ENCODE measurements around the gene MYD88. TPM values are rescaled to one million over a fixed set of nuclear protein-coding genes. Genes with fewer than 3 reads are reported as not detected.
A peak's percentile ranks its signal among the peaks of the same experiment; 100 is the strongest.

The MYD88 gene
- total RNA-seq, 1 experiment from 2014 or later = 17.7 TPM

GRCh38 chr3:38090453-38090852, 48.0 kb upstream of the MYD88 start:
- ATAC-seq (no peak), DNase-seq (no peak)
- TF ChIP-seq EZH2 (IDR thresholded peaks at IDR 0.05; ENCODE audit: low read length, unreplicated experiment) = no peak
- no peak for TF ChIP-seq CTCF (conservative IDR thresholded peaks at IDR 0.05; ENCODE audit: low read depth, low read length)
- no peak for TF ChIP-seq EZH2phosphoT487 (IDR thresholded peaks at IDR 0.05; ENCODE audit: borderline replicate concordance, low read length)
- Histone ChIP-seq H3K9me3 (ENCODE audit: low read length) (no peaks in the 10 kb centered on the region), H3K36me3 (ENCODE audit: low read depth, low read length) (no peaks in the 10 kb centered on the region), H2AFZ (ENCODE audit: low read length) (no peak overlapping the region), H4K20me1 (ENCODE audit: low read length) (no peaks in the 10 kb centered on the region), H3K27ac (ENCODE audit: low read length) (no peak overlapping the region), H3K79me2 (ENCODE audit: low read length) (no peaks in the 10 kb centered on the region), H3K27me3 (ENCODE audit: low read length) (peaks cover 33% of the 10 kb centered on the region; the same call in 1 of the 2 replicates), H3K9ac (ENCODE audit: low read length) (no peak overlapping the region), H3K9me2 (replicated peaks; ENCODE audit: low read length) (no peaks in the 10 kb centered on the region), H3K4me2 (ENCODE audit: low read length) (no peak overlapping the region), H3K4me1 (ENCODE audit: insufficient read depth, low read length) (no peaks in the 10 kb centered on the region), H3F3A (ENCODE audit: low read length, unreplicated experiment) (no peaks in the 10 kb centered on the region), H3K4me3 (ENCODE audit: low read length) (no peak overlapping the region)
- ChIA-PET CTCF (no interaction called here), POLR2A (ENCODE audit: unreplicated experiment) (no interaction called here)
- BruUV-seq (replicated peaks) = no TSS peak
- intact Hi-C loops (cut with micrococcal nuclease) = no loop called here

- CTCF ChIA-PET = no interaction called here
- TF ChIP-seq EZH2phosphoT487 (IDR thresholded peaks at IDR 0.05; ENCODE audit: borderline replicate concordance, low read length) = no peak
- no peak for TF ChIP-seq CTCF (conservative IDR thresholded peaks at IDR 0.05; ENCODE audit: low read depth, low read length)
- TF ChIP-seq EZH2 (IDR thresholded peaks at IDR 0.05; ENCODE audit: low read length, unreplicated experiment) = no peak
These were observed 43.5 kb upstream of the MYD88 start for GRCh38 chr3:38094999-38095398.

GRCh38 chr3:38095669-38096483, 42.6 kb upstream of the MYD88 start:
- H3K27ac ChIP-seq (ENCODE audit: low read length) = no peak overlapping the region
- no peak overlapping the region for H3K4me2 ChIP-seq (ENCODE audit: low read length)
- H3F3A ChIP-seq (ENCODE audit: low read length, unreplicated experiment) = no peaks in the 10 kb centered on the region
- TF ChIP-seq EZH2phosphoT487 (IDR thresholded peaks at IDR 0.05; ENCODE audit: borderline replicate concordance, low read length) = no peak
- no peak for TF ChIP-seq EZH2 (IDR thresholded peaks at IDR 0.05; ENCODE audit: low read length, unreplicated experiment)
- no peak for TF ChIP-seq CTCF (conservative IDR thresholded peaks at IDR 0.05; ENCODE audit: low read depth, low read length)
- no peaks in the 10 kb centered on the region for H3K9me3 ChIP-seq (ENCODE audit: low read length)
- no peaks in the 10 kb centered on the region for H4K20me1 ChIP-seq (ENCODE audit: low read length)
- H3K9me2 ChIP-seq (replicated peaks; ENCODE audit: low read length) = no peaks in the 10 kb centered on the region
- H3K27me3 ChIP-seq (ENCODE audit: low read length) = peaks cover 43% of the 10 kb centered on the region; the same call in 1 of the 2 replicates
- no peaks in the 10 kb centered on the region for H3K79me2 ChIP-seq (ENCODE audit: low read length)
- no peak overlapping the region for H2AFZ ChIP-seq (ENCODE audit: low read length)
- H3K36me3 ChIP-seq (ENCODE audit: low read depth, low read length) = no peaks in the 10 kb centered on the region
- H3K4me3 ChIP-seq (ENCODE audit: low read length) = no peak overlapping the region
- ATAC-seq (0 out of 2 replicates have a peak, but pooled peaks have one; percentile 26), DNase-seq (no peak)
- no peaks in the 10 kb centered on the region for H3K4me1 ChIP-seq (ENCODE audit: insufficient read depth, low read length)
- ChIA-PET POLR2A (ENCODE audit: unreplicated experiment) (no interaction called here), CTCF (no interaction called here)
- intact Hi-C loops (cut with micrococcal nuclease) = no loop called here
- H3K9ac ChIP-seq (ENCODE audit: low read length) = no peak overlapping the region
- no TSS peak for BruUV-seq (replicated peaks)

More at GRCh38 chr3:38094999-38095398, 43.5 kb upstream of the MYD88 start:
- Histone ChIP-seq H3K27ac (ENCODE audit: low read length) (no peak overlapping the region), H3K9me2 (replicated peaks; ENCODE audit: low read length) (no peaks in the 10 kb centered on the region), H2AFZ (ENCODE audit: low read length) (no peak overlapping the region), H3K9me3 (ENCODE audit: low read length) (no peaks in the 10 kb centered on the region), H3K79me2 (ENCODE audit: low read length) (no peaks in the 10 kb centered on the region), H3F3A (ENCODE audit: low read length, unreplicated experiment) (no peaks in the 10 kb centered on the region), H3K4me2 (ENCODE audit: low read length) (no peak overlapping the region), H3K4me3 (ENCODE audit: low read length) (no peak overlapping the region), H3K27me3 (ENCODE audit: low read length) (peaks cover 35% of the 10 kb centered on the region; the same call in 1 of the 2 replicates), H3K9ac (ENCODE audit: low read length) (no peak overlapping the region), H3K36me3 (ENCODE audit: low read depth, low read length) (no peaks in the 10 kb centered on the region), H3K4me1 (ENCODE audit: insufficient read depth, low read length) (no peaks in the 10 kb centered on the region), H4K20me1 (ENCODE audit: low read length) (no peaks in the 10 kb centered on the region)
- POLR2A ChIA-PET (ENCODE audit: unreplicated experiment) = no interaction called here
- no TSS peak for BruUV-seq (replicated peaks)
- ATAC-seq (no peak), DNase-seq (no peak)
- intact Hi-C loops (cut with micrococcal nuclease) = no loop called here

Data from PC-3 (cell line).